Amygdala (tissue), 56 donors: ENCODE results near the gene SVBP.

Experiments used
- DNase-seq, 56 donors: peaks; one replicate each; lab custom pipeline; 2025; lab: John Stamatoyannopoulos, UW

The SVBP gene

GRCh38 chr1:42765832-42766740, 51.1 kb downstream of the SVBP start:
- DNase-seq, result peak in 19 of 56 donors; percentile 13 to 68 (median 55)

- no peak for DNase-seq
Measured at GRCh38 chr1:42765269-42765668, 51.9 kb downstream of the SVBP start.

GRCh38 chr1:42762269-42762668, 54.9 kb downstream of the SVBP start:
- DNase-seq, result no peak

- DNase-seq, result no peak
Measured at GRCh38 chr1:42761567-42761966, 55.6 kb downstream of the SVBP start.

- no peak for DNase-seq
Measured at GRCh38 chr1:42759114-42759513, 58.1 kb downstream of the SVBP start.

GRCh38 chr1:42758641-42759040, 58.6 kb downstream of the SVBP start:
- DNase-seq, result no peak

- no peak for DNase-seq
Measured at GRCh38 chr1:42757892-42758275, 59.3 kb downstream of the SVBP start.
